ENCODE measurements around the gene SLCO2B1.

GRCh38 chr11:75198278-75198973 lies 47.5 kb downstream of the SLCO2B1 start:
- TF ChIP-seq, protein P1, sequence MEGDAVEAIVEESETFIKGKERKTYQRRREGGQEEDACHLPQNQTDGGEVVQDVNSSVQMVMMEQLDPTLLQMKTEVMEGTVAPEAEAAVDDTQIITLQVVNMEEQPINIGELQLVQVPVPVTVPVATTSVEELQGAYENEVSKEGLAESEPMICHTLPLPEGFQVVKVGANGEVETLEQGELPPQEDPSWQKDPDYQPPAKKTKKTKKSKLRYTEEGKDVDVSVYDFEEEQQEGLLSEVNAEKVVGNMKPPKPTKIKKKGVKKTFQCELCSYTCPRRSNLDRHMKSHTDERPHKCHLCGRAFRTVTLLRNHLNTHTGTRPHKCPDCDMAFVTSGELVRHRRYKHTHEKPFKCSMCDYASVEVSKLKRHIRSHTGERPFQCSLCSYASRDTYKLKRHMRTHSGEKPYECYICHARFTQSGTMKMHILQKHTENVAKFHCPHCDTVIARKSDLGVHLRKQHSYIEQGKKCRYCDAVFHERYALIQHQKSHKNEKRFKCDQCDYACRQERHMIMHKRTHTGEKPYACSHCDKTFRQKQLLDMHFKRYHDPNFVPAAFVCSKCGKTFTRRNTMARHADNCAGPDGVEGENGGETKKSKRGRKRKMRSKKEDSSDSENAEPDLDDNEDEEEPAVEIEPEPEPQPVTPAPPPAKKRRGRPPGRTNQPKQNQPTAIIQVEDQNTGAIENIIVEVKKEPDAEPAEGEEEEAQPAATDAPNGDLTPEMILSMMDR (IDR thresholded peaks at IDR 0.05; ENCODE audit: borderline replicate concordance, extremely low read depth, low read length, poor library complexity, severe bottlenecking) = no peak
- TF ChIP-seq EZH2 (IDR thresholded peaks at IDR 0.05; ENCODE audit: borderline replicate concordance, low read depth, low read length, severe bottlenecking) = no peak
